A673 (cell line): ENCODE results near the gene MAML3.

ENCODE experiments used
- EZH2 ChIP-seq: fragments of 200-600 bp; sonication (generic); IDR thresholded peaks from 2 replicates; pipeline ENCODE4 v1.6.1; 2017; ENCODE audit warnings: borderline replicate concordance, low read depth, mild to moderate bottlenecking, mixed read lengths, antibody characterized with exemption, low read length; ENCODE audit not compliant: poor library complexity, severe bottlenecking
- TF ChIP-seq, protein P1 (sequence below): fragments of 300-800, 200-600 bp; sonication (generic); conservative IDR thresholded peaks from 2 replicates; pipeline ENCODE4 v1.5.1; 2017; ENCODE audit warnings: low read depth, mild to moderate bottlenecking, antibody characterized with exemption, low read length, moderate library complexity, mixed read lengths

- TF ChIP-seq, protein P1, sequence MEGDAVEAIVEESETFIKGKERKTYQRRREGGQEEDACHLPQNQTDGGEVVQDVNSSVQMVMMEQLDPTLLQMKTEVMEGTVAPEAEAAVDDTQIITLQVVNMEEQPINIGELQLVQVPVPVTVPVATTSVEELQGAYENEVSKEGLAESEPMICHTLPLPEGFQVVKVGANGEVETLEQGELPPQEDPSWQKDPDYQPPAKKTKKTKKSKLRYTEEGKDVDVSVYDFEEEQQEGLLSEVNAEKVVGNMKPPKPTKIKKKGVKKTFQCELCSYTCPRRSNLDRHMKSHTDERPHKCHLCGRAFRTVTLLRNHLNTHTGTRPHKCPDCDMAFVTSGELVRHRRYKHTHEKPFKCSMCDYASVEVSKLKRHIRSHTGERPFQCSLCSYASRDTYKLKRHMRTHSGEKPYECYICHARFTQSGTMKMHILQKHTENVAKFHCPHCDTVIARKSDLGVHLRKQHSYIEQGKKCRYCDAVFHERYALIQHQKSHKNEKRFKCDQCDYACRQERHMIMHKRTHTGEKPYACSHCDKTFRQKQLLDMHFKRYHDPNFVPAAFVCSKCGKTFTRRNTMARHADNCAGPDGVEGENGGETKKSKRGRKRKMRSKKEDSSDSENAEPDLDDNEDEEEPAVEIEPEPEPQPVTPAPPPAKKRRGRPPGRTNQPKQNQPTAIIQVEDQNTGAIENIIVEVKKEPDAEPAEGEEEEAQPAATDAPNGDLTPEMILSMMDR, result no peak
- no peak for TF ChIP-seq EZH2
These were observed 358.3 kb downstream of the MAML3 start for GRCh38 chr4:139795527-139796314.
